H9 (cell line): Measurements from ENCODE around the gene ISG20. TPM values are rescaled to one million over a fixed set of nuclear protein-coding genes. Genes with fewer than 3 reads are reported as not detected.

Source experiments
- DNase-seq: peaks from one replicate; pipeline ENCODE4 v3.0.0-alpha.2; 2017
- H2AFZ ChIP-seq: one replicate; pipeline ENCODE4 v1.6.1; 2013; ENCODE audit warnings: mild to moderate bottlenecking, low read length, control low read depth, moderate library complexity
- H2AK5ac ChIP-seq: 2 replicates; pipeline ENCODE4 v1.6.1; 2013; ENCODE audit warnings: low read length, control low read depth, mixed read lengths; ENCODE audit not compliant: insufficient read length
- H2BK120ac ChIP-seq: one replicate; pipeline ENCODE4 v1.6.1; 2013; ENCODE audit warnings: low read depth, mild to moderate bottlenecking, low read length, control low read depth, inconsistent platforms; ENCODE audit not compliant: poor library complexity, severe bottlenecking
- H2BK12ac ChIP-seq: 2 replicates; pipeline ENCODE4 v1.6.1; 2013; ENCODE audit warnings: low read length, control low read depth, mixed read lengths, low read depth; ENCODE audit not compliant: insufficient read length
- H2BK15ac ChIP-seq: 2 replicates; pipeline ENCODE4 v1.6.1; 2013; ENCODE audit warnings: low read depth, low read length, control low read depth
- H2BK20ac ChIP-seq: one replicate; pipeline ENCODE4 v1.6.1; 2013; ENCODE audit warnings: low read depth, mild to moderate bottlenecking, low read length, control low read depth, inconsistent platforms; ENCODE audit not compliant: poor library complexity, severe bottlenecking
- H2BK5ac ChIP-seq: 2 replicates; pipeline ENCODE4 v1.6.1; 2013; ENCODE audit warnings: low read length, control low read depth, mixed read lengths; ENCODE audit not compliant: insufficient read length
- H3K14ac ChIP-seq: 2 replicates; pipeline ENCODE4 v1.6.1; 2013; ENCODE audit warnings: low read length, control low read depth; ENCODE audit not compliant: insufficient read depth
- H3K18ac ChIP-seq: 2 replicates; pipeline ENCODE4 v1.6.1; 2013; ENCODE audit warnings: low read depth, mild to moderate bottlenecking, mixed read lengths, low read length, control low read depth; ENCODE audit not compliant: insufficient read length
- H3K23ac ChIP-seq: 2 replicates; pipeline ENCODE4 v1.6.1; 2013; ENCODE audit warnings: low read length, control low read depth, mixed read lengths, low read depth; ENCODE audit not compliant: insufficient read length
- H3K23me2 ChIP-seq: 2 replicates; pipeline ENCODE4 v1.6.1; 2013; ENCODE audit warnings: low read depth, mild to moderate bottlenecking, mixed read lengths, low read length, control low read depth; ENCODE audit not compliant: insufficient read length, poor library complexity, severe bottlenecking
- H3K27ac ChIP-seq: 2 replicates; pipeline ENCODE4 v1.5.1; 2013; ENCODE audit warnings: low read length, control low read depth, mixed read lengths, low read depth; ENCODE audit not compliant: insufficient read length
- H3K27me3 ChIP-seq: 2 replicates; pipeline ENCODE4 v1.6.1; 2013; ENCODE audit warnings: low read length, control low read depth, inconsistent platforms; ENCODE audit not compliant: insufficient read depth
- H3K4ac ChIP-seq: 2 replicates; pipeline ENCODE4 v1.6.1; 2013; ENCODE audit warnings: low read depth, mild to moderate bottlenecking, control low read depth, inconsistent platforms, low read length, moderate library complexity
- H3K4me1 ChIP-seq: 2 replicates; pipeline ENCODE4 v1.6.1; 2013; ENCODE audit warnings: low read length, control low read depth, inconsistent platforms; ENCODE audit not compliant: insufficient read depth
- H3K4me2 ChIP-seq: 2 replicates; pipeline ENCODE4 v1.6.1; 2013; ENCODE audit warnings: low read length, control low read depth, mixed read lengths; ENCODE audit not compliant: insufficient read length, insufficient read depth
- H3K56ac ChIP-seq: 2 replicates; pipeline ENCODE4 v1.6.1; 2013; ENCODE audit warnings: low read depth, mild to moderate bottlenecking, mixed read lengths, low read length, control low read depth; ENCODE audit not compliant: insufficient read length
- H3K79me1 ChIP-seq: 2 replicates; pipeline ENCODE4 v1.6.1; 2013; ENCODE audit warnings: low read depth, mild to moderate bottlenecking, moderate library complexity, low read length, control low read depth, inconsistent platforms; ENCODE audit not compliant: insufficient read depth, poor library complexity, severe bottlenecking
- H3K79me2 ChIP-seq: 2 replicates; pipeline ENCODE4 v1.6.1; 2013; ENCODE audit warnings: low read length, control low read depth, inconsistent platforms; ENCODE audit not compliant: insufficient read depth
- H3K9ac ChIP-seq: 2 replicates; pipeline ENCODE4 v1.6.1; 2013; ENCODE audit warnings: low read length, control low read depth, mixed read lengths; ENCODE audit not compliant: insufficient read length; ENCODE audit errors: extremely low read depth
- H3K9me3 ChIP-seq: one replicate; pipeline ENCODE4 v1.6.1; 2013; ENCODE audit warnings: low read depth, low read length, inconsistent platforms; ENCODE audit not compliant: control insufficient read depth
- H3T11ph ChIP-seq: one replicate; pipeline ENCODE4 v1.6.1; 2013; ENCODE audit warnings: mild to moderate bottlenecking, low read length, control low read depth, inconsistent platforms
- H4K20me1 ChIP-seq: one replicate; pipeline ENCODE4 v1.6.1; 2013; ENCODE audit not compliant: control insufficient read depth, insufficient read length, insufficient read depth
- H4K5ac ChIP-seq: 2 replicates; pipeline ENCODE4 v1.6.1; 2013; ENCODE audit warnings: low read depth, mild to moderate bottlenecking, mixed read lengths, low read length, control low read depth; ENCODE audit not compliant: insufficient read length
- H4K8ac ChIP-seq: replicated peaks from 2 replicates; pipeline ENCODE4 v1.6.1; 2013; ENCODE audit warnings: low read length, control low read depth, mixed read lengths, low read depth; ENCODE audit not compliant: insufficient read length
- H4K91ac ChIP-seq: 2 replicates; pipeline ENCODE4 v1.6.1; 2013; ENCODE audit warnings: low read depth, mild to moderate bottlenecking, moderate library complexity, mixed read lengths, low read length, control low read depth; ENCODE audit not compliant: insufficient read length
- H3K27ac Mint-ChIP-seq, 3 experiments: 2 replicates in 2 of 3; 3 replicates in 1 of 3; pipeline ENCODE4 v1.8.0; 2020 to 2021; ENCODE audit warnings: mixed read lengths in 3 of 3, mild to moderate bottlenecking in 1 of 3, moderate library complexity in 1 of 3
- H3K27me3 Mint-ChIP-seq: 2 replicates; pipeline ENCODE4 v1.8.0; 2021; ENCODE audit warnings: low read depth, mild to moderate bottlenecking, moderate library complexity, mixed read lengths
- H3K36me3 Mint-ChIP-seq, 3 experiments: 2 replicates in 2 of 3; 3 replicates in 1 of 3; pipeline ENCODE4 v1.8.0; 2020 to 2021; ENCODE audit warnings: low read depth in 3 of 3, mixed read lengths in 3 of 3; ENCODE audit not compliant: insufficient read depth in 1 of 3
- H3K4me1 Mint-ChIP-seq, 2 experiments: 2 replicates each; pipeline ENCODE4 v1.8.0; 2020; ENCODE audit warnings: mixed read lengths in 2 of 2
- H3K4me3 Mint-ChIP-seq, 2 experiments: 2 replicates in 1 of 2; 3 replicates in 1 of 2; pipeline ENCODE4 v1.8.0; 2020 to 2021; ENCODE audit warnings: mild to moderate bottlenecking in 2 of 2, mixed read lengths in 2 of 2, moderate library complexity in 1 of 2
- H3K9me3 Mint-ChIP-seq, 2 experiments: 2 replicates in 1 of 2; 3 replicates in 1 of 2; pipeline ENCODE4 v1.8.0; 2020; ENCODE audit warnings: mild to moderate bottlenecking in 2 of 2, mixed read lengths in 2 of 2, moderate library complexity in 1 of 2
- CTCF ChIP-seq: fragments of 200-600 bp; sonication (generic); conservative IDR thresholded peaks from 3 replicates; pipeline ENCODE4 v1.8.0; 2021; ENCODE audit warnings: antibody characterized with exemption, mild to moderate bottlenecking
- WGBS: extraction: QIAGEN DNeasy Blood & Tissue Kit; methylation state at CpG from one replicate; pipeline ENCODE4 v1.1.7; 2013; ENCODE audit warnings: missing lambda C conversion rate, low lambda C conversion rate, mixed read lengths; ENCODE audit not compliant: insufficient read length; ENCODE audit errors: extremely low coverage; 5-methylcytosine and 5-hydroxymethylcytosine counted together
- total RNA-seq: library from RNA; stranded (reverse); gene quantifications from 2 replicates; pipeline ENCODE4 v1.2.1, GENCODE V29; 2021

ISG20 gene
- total RNA-seq, 1 experiment from 2014 or later = 7.4 TPM

- Histone ChIP-seq H3K4ac (no peak overlapping the region), H2BK5ac (no peak overlapping the region), H4K8ac (no peak overlapping the region), H3K9ac (no peak overlapping the region), H3K4me1 (peaks cover 10% of the 10 kb centered on the region; the same call in 1 of the 2 replicates), H2AFZ (no peak overlapping the region), H2BK15ac (no peak overlapping the region), H2AK5ac (no peak overlapping the region), H4K20me1 (no peaks in the 10 kb centered on the region), H3K9me3 (no peaks in the 10 kb centered on the region), H2BK12ac (no peak overlapping the region), H3K56ac (no peak overlapping the region), H3K27me3 (no peaks in the 10 kb centered on the region), H2BK20ac (no peak overlapping the region), H3K4me2 (no peak overlapping the region), H3T11ph (no peak overlapping the region), H3K18ac (no peak overlapping the region), H3K79me2 (no peaks in the 10 kb centered on the region), H3K23ac (no peak overlapping the region), H4K91ac (no peak overlapping the region), H3K79me1 (no peaks in the 10 kb centered on the region), H2BK120ac (no peak overlapping the region), H3K23me2 (peaks cover 5% of the 10 kb centered on the region), H4K5ac (no peak overlapping the region), H3K27ac (no peak overlapping the region), H3K14ac (no peak overlapping the region)
- Mint-ChIP-seq H3K9me3 (no peaks in the 10 kb centered on the region), H3K27me3 (peaks cover 4% of the 10 kb centered on the region), H3K4me3 (no peak overlapping the region), H3K36me3 (peaks cover 16 to 42% (median 21%) of the 10 kb centered on the region in 3 experiments), H3K4me1 (peaks cover 37 to 45% of the 10 kb centered on the region in 2 experiments), H3K27ac (peak overlapping the region; percentile 44 to 96 (median 89); a peak in 5 of 7 replicates)
- peak; percentile 86 for DNase-seq
- no peak for TF ChIP-seq CTCF
- no CpG with 5 or more reads among the region's 11 CpGs for WGBS
Measured at GRCh38 chr15:88636050-88636449, 2.8 kb upstream of the ISG20 start.
